ENCODE measurements around the gene RNF112. TPM values are rescaled to one million over a fixed set of nuclear protein-coding genes. Genes with fewer than 3 reads are reported as not detected.

The RNF112 gene
- total and polyA plus RNA-seq, 2 of the 8 experiments (the other 6 are each of a cell fraction or from before 2014, with no cell fraction given), result 1.1 to 2.2 TPM

DNA sequence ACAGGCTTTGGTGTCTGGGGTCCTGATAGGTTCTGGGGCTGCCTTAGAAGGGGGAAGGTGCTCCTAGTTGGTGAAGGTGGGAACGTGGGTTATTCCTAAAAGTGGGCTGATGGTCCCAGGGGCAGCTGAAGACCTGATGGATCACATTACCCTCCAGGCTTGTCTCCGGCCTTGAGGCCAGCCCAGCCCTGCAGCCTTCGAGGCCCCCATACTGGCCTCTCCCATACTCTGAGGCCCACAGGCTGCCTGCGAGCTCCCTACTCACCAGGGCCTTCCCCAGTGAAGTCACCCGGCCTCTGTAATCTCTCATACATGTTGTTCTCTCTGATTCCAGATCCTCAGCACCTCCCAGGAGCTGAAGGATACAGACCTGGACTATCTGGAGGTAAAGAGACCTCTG, 2.7 kb downstream of the RNF112 start (continued):
- TF ChIP-seq CHD7 (IDR thresholded peaks at IDR 0.05; ENCODE audit: insufficient replicate concordance, low read length) (no peak), RBBP5 (IDR thresholded peaks at IDR 0.05; ENCODE audit: borderline replicate concordance, low read depth, low read length) (no peak), SIN3A (conservative IDR thresholded peaks at IDR 0.05 in 1 of 2, IDR thresholded peaks at IDR 0.05 in 1 of 2; ENCODE audit: low read depth in 1 of 2, low read length in 2 of 2) (no peak), JUN (IDR thresholded peaks at IDR 0.05; ENCODE audit: low read depth, low read length) (no peak), CHD2 (IDR thresholded peaks at IDR 0.05; ENCODE audit: low read length) (no peak), SAP30 (IDR thresholded peaks at IDR 0.05; ENCODE audit: insufficient read depth, insufficient replicate concordance, low read length) (no peak), CHD1 (IDR thresholded peaks at IDR 0.05; ENCODE audit: low read depth, low read length) (no peak), SP2 (IDR thresholded peaks at IDR 0.05; ENCODE audit: low read length) (no peak), JUND (IDR thresholded peaks at IDR 0.05; ENCODE audit: low read length) (no peak), SIX5 (IDR thresholded peaks at IDR 0.05; ENCODE audit: low read depth, low read length) (no peak), CBX5 (IDR thresholded peaks at IDR 0.05; ENCODE audit: low read depth, low read length) (no peak)
- TF ChIP-seq, protein P1, sequence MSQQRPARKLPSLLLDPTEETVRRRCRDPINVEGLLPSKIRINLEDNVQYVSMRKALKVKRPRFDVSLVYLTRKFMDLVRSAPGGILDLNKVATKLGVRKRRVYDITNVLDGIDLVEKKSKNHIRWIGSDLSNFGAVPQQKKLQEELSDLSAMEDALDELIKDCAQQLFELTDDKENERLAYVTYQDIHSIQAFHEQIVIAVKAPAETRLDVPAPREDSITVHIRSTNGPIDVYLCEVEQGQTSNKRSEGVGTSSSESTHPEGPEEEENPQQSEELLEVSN (IDR thresholded peaks at IDR 0.05), result no peak

Measured in H1 (cell line).